Sigmoid colon (tissue), 4 donors: ENCODE measurements around the gene FEZF1.

Experiments used
- POLR2AphosphoS5 ChIP-seq, 4 donors: sonication (generic); formaldehyde crosslinking; IDR thresholded peaks; one replicate each; pipeline ENCODE4 v1.6.1; 2017; ENCODE audit warnings: antibody characterized with exemption in 4 of 4
- TF ChIP-seq, protein P1 (sequence below), 4 experiments: fragments of 450-650 bp in 3 of 4; fragments of 200-600 bp in 1 of 4; IDR thresholded peaks; one replicate each; pipeline ENCODE4 v1.5.1; 2016 to 2019; ENCODE audit warnings: antibody characterized with exemption in 4 of 4, mild to moderate bottlenecking in 3 of 4, moderate library complexity in 2 of 4

- TF ChIP-seq, protein P1, sequence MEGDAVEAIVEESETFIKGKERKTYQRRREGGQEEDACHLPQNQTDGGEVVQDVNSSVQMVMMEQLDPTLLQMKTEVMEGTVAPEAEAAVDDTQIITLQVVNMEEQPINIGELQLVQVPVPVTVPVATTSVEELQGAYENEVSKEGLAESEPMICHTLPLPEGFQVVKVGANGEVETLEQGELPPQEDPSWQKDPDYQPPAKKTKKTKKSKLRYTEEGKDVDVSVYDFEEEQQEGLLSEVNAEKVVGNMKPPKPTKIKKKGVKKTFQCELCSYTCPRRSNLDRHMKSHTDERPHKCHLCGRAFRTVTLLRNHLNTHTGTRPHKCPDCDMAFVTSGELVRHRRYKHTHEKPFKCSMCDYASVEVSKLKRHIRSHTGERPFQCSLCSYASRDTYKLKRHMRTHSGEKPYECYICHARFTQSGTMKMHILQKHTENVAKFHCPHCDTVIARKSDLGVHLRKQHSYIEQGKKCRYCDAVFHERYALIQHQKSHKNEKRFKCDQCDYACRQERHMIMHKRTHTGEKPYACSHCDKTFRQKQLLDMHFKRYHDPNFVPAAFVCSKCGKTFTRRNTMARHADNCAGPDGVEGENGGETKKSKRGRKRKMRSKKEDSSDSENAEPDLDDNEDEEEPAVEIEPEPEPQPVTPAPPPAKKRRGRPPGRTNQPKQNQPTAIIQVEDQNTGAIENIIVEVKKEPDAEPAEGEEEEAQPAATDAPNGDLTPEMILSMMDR (IDR thresholded peaks at IDR 0.05) = no peak
- no peak for TF ChIP-seq POLR2AphosphoS5 (IDR thresholded peaks at IDR 0.05)
These were observed 36.4 kb downstream of the FEZF1 start for GRCh38 chr7:122268101-122268500.
